Natural killer cell (primary cell): ENCODE data around the gene MYO16. TPM values are rescaled to one million over a fixed set of nuclear protein-coding genes. Genes with fewer than 3 reads are reported as not detected.

ENCODE experiments used
- ATAC-seq, 3 donors: fragments of 150-1000 bp in 2 of 3; fragments of 200-7000 bp in 1 of 3; cut with Tn5 transposase; 1 replicate in 1 of 3; 2 replicates in 2 of 3; pipeline ENCODE4 v1.10.0; 2021; ENCODE audit warnings: mild to moderate bottlenecking in 2 of 3, moderate library complexity in 2 of 3
- DNase-seq, 2 donors: peaks; one replicate each; pipeline versions ENCODE4 v3.0.0 to v3.0.0-alpha.2; 2013 to 2021; ENCODE audit warnings: mixed read lengths in 1 of 2
- H3K27ac ChIP-seq: one replicate; pipeline ENCODE4 v1.5.1; 2013; ENCODE audit warnings: mild to moderate bottlenecking, low read length
- H3K27me3 ChIP-seq: one replicate; pipeline ENCODE4 v1.6.1; 2013; ENCODE audit warnings: low read length; ENCODE audit not compliant: control insufficient read depth, insufficient read depth
- H3K36me3 ChIP-seq: one replicate; pipeline ENCODE4 v1.6.1; 2013; ENCODE audit warnings: low read length; ENCODE audit not compliant: control insufficient read depth, insufficient read depth
- H3K4me1 ChIP-seq: one replicate; pipeline ENCODE4 v1.6.1; 2013; ENCODE audit warnings: low read length; ENCODE audit not compliant: control insufficient read depth, insufficient read depth
- H3K4me3 ChIP-seq: one replicate; pipeline ENCODE4 v1.5.1; 2013; ENCODE audit warnings: low read length
- H3K9me3 ChIP-seq: one replicate; pipeline ENCODE4 v1.6.1; 2013; ENCODE audit warnings: low read length; ENCODE audit not compliant: control insufficient read depth, insufficient read depth
- H3K27ac Mint-ChIP-seq, 2 donors: one replicate each; pipeline ENCODE4 v1.8.0; 2022; ENCODE audit warnings: mild to moderate bottlenecking in 2 of 2, mixed read lengths in 2 of 2, moderate library complexity in 1 of 2
- H3K27me3 Mint-ChIP-seq, 2 donors: one replicate each; pipeline ENCODE4 v1.8.0; 2022; ENCODE audit warnings: low read depth in 2 of 2, mixed read lengths in 2 of 2
- H3K36me3 Mint-ChIP-seq: one replicate; pipeline ENCODE4 v1.8.0; 2022; ENCODE audit warnings: mixed read lengths
- H3K4me1 Mint-ChIP-seq, 2 donors: one replicate each; pipeline ENCODE4 v1.8.0; 2022; ENCODE audit warnings: mixed read lengths in 2 of 2
- H3K4me3 Mint-ChIP-seq: one replicate; pipeline ENCODE4 v1.8.0; 2022; ENCODE audit warnings: mild to moderate bottlenecking, moderate library complexity, mixed read lengths
- H3K9me3 Mint-ChIP-seq, 2 donors: one replicate each; pipeline ENCODE4 v1.8.0; 2022; ENCODE audit warnings: mixed read lengths in 2 of 2
- CTCF ChIP-seq: fragments of 200-600 bp; IDR thresholded peaks from one replicate; pipeline ENCODE4 v1.8.0; 2022; ENCODE audit warnings: antibody characterized with exemption
- WGBS: methylation state at CpG from one replicate; pipeline ENCODE4 v1.1.7; 2013; ENCODE audit warnings: missing lambda C conversion rate; ENCODE audit not compliant: insufficient coverage; 5-methylcytosine and 5-hydroxymethylcytosine counted together
- intact Hi-C: fragments of 100-400 bp; cut with micrococcal nuclease; formaldehyde crosslinking; loops from one replicate; pipeline ENCODE4 v1.14.2; 2022
- total RNA-seq, 4 donors: library from RNA; stranded (reverse); fragments of 120-200 nt in 1 of 4; gene quantifications; one replicate each; pipeline versions ENCODE4 v1.2.3 to v1.2.4, GENCODE V29; 2013 to 2022

MYO16 gene
- total RNA-seq, 3 donors from 2014 or later (not counting 1 experiment from before 2014, with no cell fraction given) = 0.28 TPM; not detected in 2

GRCh38 chr13:109165417-109165904, 536.0 kb downstream of the MYO16 start:
- Histone ChIP-seq H3K9me3 (no peaks in the 10 kb centered on the region), H3K27ac (no peak overlapping the region), H3K36me3 (no peaks in the 10 kb centered on the region), H3K4me1 (peaks cover 5% of the 10 kb centered on the region), H3K4me3 (no peak overlapping the region), H3K27me3 (no peaks in the 10 kb centered on the region)
- Mint-ChIP-seq H3K4me3 (no peak overlapping the region), H3K4me1 (peaks cover 0 to 8% of the 10 kb centered on the region in 2 donors), H3K27me3 (peaks cover 0 to 15% of the 10 kb centered on the region in 2 donors), H3K9me3 (no peaks in the 10 kb centered on the region), H3K36me3 (no peaks in the 10 kb centered on the region), H3K27ac (no peak overlapping the region)
- 84% methylated on average over 6 of the region's 6 CpGs for WGBS
- ATAC-seq (no peak), DNase-seq (no peak)
- TF ChIP-seq CTCF = no peak
- intact Hi-C loops = no loop called here

GRCh38 chr13:109166804-109167203, 537.4 kb downstream of the MYO16 start:
- Histone ChIP-seq H3K9me3 (no peaks in the 10 kb centered on the region), H3K4me3 (no peak overlapping the region), H3K27me3 (no peaks in the 10 kb centered on the region), H3K4me1 (peaks cover 2% of the 10 kb centered on the region), H3K36me3 (no peaks in the 10 kb centered on the region), H3K27ac (no peak overlapping the region)
- 35% methylated on average over 2 of the region's 2 CpGs for WGBS
- Mint-ChIP-seq H3K36me3 (no peaks in the 10 kb centered on the region), H3K27me3 (peaks cover 0 to 15% of the 10 kb centered on the region in 2 donors), H3K27ac (no peak overlapping the region), H3K4me1 (peaks cover 0 to 8% of the 10 kb centered on the region in 2 donors), H3K4me3 (no peak overlapping the region), H3K9me3 (no peaks in the 10 kb centered on the region)
- no peak for TF ChIP-seq CTCF
- intact Hi-C loops = no loop called here
- DNase-seq (no peak), ATAC-seq (no peak)

GRCh38 chr13:109172136-109172535, 542.7 kb downstream of the MYO16 start:
- Histone ChIP-seq H3K4me3 (no peak overlapping the region), H3K27me3 (no peaks in the 10 kb centered on the region), H3K4me1 (no peaks in the 10 kb centered on the region), H3K9me3 (no peaks in the 10 kb centered on the region), H3K36me3 (no peaks in the 10 kb centered on the region), H3K27ac (no peak overlapping the region)
- WGBS = 75% methylated on average over 1 of the region's 2 CpGs
- no peaks in the 10 kb centered on the region for H3K4me1 Mint-ChIP-seq
- no peak overlapping the region for H3K4me3 Mint-ChIP-seq
- DNase-seq = no peak
- H3K27ac Mint-ChIP-seq = no peak overlapping the region
- TF ChIP-seq CTCF = no peak
- H3K9me3 Mint-ChIP-seq = no peaks in the 10 kb centered on the region
- intact Hi-C loops = no loop called here
- peaks cover 0 to 22% of the 10 kb centered on the region in 2 donors for H3K27me3 Mint-ChIP-seq
- no peaks in the 10 kb centered on the region for H3K36me3 Mint-ChIP-seq
- no peak for ATAC-seq

- DNase-seq (no peak), ATAC-seq (no peak)
- H3K4me3 Mint-ChIP-seq = no peak overlapping the region
- 86% methylated on average over 5 of the region's 5 CpGs for WGBS
- Histone ChIP-seq H3K9me3 (no peaks in the 10 kb centered on the region), H3K4me1 (no peaks in the 10 kb centered on the region), H3K36me3 (no peaks in the 10 kb centered on the region), H3K4me3 (no peak overlapping the region), H3K27ac (no peak overlapping the region), H3K27me3 (no peaks in the 10 kb centered on the region)
- no peaks in the 10 kb centered on the region for H3K9me3 Mint-ChIP-seq
- no peak for TF ChIP-seq CTCF
- H3K27me3 Mint-ChIP-seq = peaks cover 3 to 7% of the 10 kb centered on the region in 2 donors
- H3K36me3 Mint-ChIP-seq = no peaks in the 10 kb centered on the region
- no peak overlapping the region for H3K27ac Mint-ChIP-seq
- H3K4me1 Mint-ChIP-seq = no peaks in the 10 kb centered on the region
- intact Hi-C loops = no loop called here
These were observed 546.3 kb downstream of the MYO16 start for GRCh38 chr13:109175666-109176065.
